ENCODE results near the gene PHC2.

The PHC2 gene

DNA sequence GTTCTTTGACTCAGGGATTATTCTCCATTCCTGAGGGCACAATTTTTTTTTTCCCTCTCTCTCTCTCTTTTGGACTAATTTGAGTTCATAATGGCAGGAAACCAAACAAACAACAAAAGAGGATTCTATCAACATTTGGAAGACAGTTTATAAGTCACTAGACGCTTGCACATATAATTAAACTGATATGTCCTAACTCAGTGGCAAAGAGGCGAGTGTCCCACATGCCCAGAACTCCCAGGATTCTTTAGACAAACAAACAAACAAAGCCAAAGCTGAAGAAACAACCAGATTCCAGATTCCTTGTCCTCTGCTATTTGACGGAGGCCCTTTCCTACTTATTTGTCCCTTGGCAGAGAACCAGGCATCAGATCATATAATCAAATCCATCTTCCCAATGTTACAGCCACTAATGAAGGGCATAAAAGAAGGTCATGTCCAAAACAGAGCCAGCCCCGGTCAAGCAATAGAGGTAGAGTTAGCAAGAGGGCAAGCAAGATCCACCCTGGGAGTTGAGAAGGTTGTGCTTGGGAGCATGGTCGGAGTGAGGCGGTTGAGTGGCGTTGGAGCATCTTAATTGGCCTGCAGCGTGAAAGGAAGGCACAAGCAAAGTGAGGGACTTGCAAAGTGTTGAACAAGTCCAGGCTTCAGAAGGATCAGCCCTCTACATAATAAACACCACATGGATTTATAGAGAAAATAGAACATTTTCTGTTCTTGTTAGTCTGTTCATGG is 144.3 kb downstream of the PHC2 start:
- DNase-seq, result no peak

GRCh38 chr1:33284049-33284448 is 146.8 kb downstream of the PHC2 start:
- peak; percentile 40 for DNase-seq

DNA sequence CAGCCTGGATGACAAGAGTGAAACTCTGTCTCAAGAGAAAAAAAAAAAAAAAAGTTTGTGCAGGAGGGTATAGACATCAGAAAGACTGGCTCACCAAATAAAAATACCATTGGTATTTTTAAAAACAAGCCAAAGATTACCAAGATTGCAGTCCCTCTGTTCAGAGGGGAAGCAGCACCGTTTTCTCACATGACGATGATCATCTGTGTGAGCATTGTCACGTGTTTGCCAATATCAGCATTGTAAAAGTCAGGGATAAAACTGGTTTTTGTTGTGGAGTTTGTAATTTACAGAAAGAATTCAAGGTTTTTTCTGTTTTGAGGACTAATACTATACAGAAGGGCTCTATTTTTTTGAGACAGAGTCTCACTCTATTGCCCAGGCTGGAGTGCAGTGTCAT is 148.1 kb downstream of the PHC2 start:
- DNase-seq, result no peak

DNA sequence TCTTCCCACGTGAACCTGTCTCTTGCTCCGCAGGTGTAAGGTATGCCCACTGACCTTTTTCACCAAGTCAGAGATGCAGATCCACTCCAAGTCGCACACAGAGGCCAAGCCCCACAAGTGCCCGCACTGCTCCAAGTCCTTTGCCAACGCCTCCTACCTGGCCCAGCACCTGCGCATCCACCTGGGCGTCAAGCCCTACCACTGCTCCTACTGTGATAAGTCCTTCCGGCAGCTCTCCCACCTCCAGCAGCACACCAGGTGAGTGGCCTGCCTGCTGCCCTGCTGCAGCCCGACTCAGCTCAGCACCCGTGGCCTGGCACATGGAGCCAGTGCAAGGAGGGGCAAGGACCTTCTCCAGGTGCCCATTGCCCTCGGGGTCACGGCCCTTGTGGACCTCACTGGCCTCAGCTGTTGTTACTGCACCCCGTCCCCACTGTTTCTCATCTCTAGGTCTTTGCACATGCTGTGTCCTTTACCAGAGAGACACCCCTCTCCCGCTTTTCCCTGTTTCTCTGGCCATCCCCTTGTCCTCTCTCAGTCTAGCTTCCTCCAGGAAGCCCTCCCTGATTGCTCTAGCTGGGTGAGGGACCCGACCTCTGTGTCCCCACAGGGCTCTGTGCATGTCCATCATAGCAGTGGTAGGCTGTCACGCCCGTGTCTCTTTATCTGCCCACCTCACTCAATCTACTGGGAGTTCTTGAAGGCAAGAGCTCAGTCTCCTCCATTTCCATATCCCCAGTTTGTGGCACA is 149.2 kb downstream of the PHC2 start:
- DNase-seq, result no peak

DNA sequence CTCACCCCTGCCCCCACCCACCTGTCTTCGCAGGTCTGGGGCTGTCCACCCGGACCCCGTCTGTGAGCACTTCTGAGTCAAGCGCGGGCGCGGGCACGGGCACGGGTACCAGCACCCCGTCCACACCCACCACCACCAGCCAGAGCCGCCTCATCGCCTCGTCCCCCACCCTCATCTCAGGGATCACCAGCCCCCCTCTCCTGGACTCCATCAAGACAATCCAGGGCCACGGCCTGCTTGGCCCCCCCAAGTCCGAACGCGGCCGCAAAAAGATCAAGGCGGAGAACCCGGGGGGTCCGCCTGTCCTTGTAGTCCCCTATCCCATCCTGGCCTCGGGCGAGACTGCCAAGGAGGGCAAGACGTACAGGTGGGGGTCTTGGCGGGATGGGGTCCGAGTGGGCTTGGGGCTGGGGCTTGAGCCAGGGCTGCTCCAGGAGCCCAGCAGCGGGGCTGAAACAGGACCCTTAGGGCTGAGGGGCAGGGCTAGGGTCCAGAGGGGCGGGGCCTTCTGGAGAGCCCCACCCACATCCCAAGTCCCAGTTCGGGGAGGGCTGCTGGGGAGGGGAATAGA is 150.7 kb downstream of the PHC2 start:
- DNase-seq, result no peak

DNA sequence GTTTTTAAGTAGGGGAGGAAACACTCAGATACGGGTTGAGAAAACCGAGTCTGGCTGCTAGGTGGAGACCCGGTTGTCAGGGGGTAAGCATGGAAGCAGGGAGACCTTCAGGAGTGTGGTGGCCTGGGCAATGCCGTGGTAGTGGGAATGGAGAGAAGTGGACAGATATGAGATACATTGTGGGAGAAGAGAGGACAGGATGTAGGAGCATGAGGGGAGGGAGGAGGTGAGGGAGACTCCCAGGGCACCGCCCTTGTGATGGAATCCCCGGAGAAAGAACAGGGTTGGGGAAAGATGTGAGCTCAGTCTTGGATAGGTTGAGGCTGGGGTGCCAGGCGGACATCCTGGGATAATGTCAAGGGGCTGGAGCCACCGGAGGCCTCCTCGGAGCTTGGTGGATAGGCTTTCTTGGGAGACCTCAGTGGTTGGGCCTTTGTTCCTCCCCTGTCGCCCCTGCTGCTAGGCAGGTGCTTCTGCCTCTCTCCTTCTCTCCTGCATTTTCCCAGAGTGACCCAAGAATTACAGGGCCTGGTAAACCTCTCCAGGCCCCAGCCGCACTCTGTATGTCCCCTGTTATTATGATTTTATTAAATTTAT is 153.3 kb downstream of the PHC2 start:
- no peak for DNase-seq

DNA sequence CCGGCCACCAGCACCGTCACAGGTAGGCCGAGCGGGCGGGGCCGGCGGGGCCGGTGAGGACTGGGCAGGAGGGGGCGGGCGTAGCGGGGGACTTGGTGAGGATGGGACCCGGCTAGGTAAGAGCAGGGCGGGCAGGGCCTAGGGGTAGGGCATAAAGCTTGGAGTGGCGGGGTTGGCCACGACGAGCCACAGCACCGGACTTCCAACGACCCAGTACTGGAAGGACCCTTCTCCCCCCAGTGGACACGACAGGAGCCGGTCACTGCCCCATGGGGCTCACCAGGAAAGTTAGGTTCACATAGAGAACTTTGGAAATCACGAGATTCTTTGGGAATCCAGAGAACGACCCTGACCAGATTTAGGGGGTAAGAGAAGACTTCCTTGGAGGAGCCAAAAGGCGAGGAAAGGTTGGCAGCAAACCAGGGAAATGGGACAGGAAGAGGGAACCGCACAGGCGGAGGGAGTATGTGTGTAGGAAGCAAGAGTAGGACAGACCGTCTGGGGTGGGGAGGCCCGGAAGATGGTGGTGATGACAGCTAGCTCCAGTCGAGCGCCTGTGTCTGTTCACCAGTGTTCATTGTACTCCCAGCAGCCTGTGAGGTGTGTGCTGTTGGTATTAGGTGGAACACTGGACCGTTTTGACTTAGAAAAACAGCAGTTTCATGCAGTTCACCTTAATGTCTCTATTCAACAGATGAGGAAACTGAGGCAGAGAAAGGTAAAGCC is 154.2 kb downstream of the PHC2 start:
- DNase-seq, result no peak

GRCh38 chr1:33275706-33276572 is 155.0 kb downstream of the PHC2 start:
- no peak for DNase-seq

DNA sequence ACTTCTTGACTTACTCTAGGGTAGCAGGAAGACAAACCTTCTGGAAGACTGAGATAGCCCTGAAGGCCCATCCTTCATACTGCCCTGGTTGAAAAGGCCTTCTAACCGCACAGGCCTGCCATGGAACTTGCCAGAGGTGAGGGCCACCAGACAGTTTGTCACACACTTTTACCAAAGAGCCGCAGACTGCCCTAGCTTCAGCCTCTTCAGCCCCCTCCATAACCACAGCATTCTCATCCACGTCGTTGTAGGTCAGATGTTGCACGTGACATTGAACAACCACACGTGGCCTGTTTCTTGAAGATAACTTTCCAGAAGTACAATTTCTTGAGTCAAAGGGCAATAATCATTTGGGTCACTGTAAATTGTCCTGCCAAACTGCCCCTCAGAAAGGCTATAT is 155.7 kb downstream of the PHC2 start:
- no peak for DNase-seq

DNA sequence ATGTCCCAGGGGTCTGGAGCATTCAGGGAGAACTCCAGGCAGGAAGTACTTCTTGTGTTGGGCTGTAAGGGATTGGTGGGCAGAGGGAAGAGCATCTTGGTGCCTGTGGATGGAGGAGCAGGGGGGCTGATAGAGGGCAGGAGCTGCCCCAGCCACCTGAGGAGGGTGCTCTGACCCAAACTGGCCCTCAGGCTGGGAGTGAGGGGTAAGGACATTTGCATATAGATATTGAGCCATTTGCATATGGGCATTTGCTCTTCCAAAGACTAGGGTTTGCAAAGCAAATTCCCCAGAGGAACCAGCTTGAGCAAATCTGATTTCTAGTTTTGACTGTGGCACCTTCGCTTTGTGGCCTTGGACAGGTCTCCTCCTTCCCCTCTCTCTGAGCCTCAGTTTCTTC is 156.4 kb downstream of the PHC2 start:
- DNase-seq, result no peak

- no peak for DNase-seq
Measured at GRCh38 chr1:33273961-33274371, 156.9 kb downstream of the PHC2 start.

Data from retina (tissue), 1 donor.